ENCODE measurements around the gene EVA1A. TPM values are rescaled to one million over a fixed set of nuclear protein-coding genes. Genes with fewer than 3 reads are reported as not detected.
"Not testable (repeated sequence)": the region's sequence is repeated elsewhere in the genome, so short reads cannot be mapped to it uniquely, and the experiment has no call there.

Gene EVA1A
- total RNA-seq, 1 donor: not detected

DNA sequence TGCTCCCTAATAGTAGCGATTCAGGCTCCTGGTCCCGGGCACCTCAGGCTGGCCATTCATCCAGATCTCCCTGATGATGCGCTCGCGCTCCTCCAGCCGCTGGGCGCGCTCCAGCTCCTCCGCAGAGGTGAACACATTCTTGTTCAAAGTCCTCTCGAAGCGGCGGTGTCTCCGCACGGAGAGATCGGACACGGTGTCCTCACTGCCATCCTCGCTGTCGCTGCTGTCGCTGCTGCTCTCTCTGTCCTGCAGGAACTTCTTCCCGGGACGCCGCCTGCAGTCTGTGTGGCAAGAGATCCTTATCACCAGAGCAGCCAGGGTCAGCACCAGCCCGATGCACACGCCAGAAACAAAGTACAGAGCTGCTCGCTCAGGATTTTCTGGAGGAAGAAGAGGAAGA lies 67.5 kb downstream of the EVA1A start:
- DNase-seq (ENCODE audit: low read depth in 2 of 3, low spot score in 2 of 3): no peak

DNA sequence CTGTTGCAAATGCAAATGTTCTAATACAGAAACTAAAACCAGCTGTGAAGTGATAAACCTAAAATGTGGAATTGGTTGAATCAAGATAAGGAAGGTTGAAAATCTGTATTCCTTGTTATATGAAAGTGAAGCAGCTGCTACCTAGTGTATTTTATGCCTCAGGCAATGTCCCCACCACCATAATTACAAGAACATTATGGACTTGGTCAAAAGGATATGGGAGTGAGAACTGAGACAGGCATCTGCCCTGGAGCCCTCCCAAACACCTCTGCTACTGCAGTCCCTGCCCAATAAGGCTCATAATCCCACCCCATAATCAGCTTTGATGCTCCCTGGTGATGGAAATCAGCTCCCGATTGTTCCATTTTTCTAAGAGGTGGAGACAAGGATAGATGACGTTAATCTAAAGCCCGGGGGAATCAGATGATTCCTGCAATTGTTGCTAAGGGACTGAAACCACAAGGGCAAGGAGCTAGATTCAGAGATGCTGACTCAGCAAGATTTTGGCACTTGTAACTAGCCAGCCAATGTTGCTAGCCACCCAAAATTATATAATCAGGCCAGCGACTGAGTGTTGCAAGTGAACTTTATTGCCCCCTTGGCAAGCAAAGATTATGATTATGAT lies 69.5 kb downstream of the EVA1A start:
- DNase-seq (ENCODE audit: low read depth in 2 of 3, low spot score in 2 of 3): no peak

- DNase-seq (ENCODE audit: low read depth in 2 of 3, low spot score in 2 of 3): no peak
Measured at GRCh38 chr2:75489721-75490120, 71.0 kb downstream of the EVA1A start.

DNA sequence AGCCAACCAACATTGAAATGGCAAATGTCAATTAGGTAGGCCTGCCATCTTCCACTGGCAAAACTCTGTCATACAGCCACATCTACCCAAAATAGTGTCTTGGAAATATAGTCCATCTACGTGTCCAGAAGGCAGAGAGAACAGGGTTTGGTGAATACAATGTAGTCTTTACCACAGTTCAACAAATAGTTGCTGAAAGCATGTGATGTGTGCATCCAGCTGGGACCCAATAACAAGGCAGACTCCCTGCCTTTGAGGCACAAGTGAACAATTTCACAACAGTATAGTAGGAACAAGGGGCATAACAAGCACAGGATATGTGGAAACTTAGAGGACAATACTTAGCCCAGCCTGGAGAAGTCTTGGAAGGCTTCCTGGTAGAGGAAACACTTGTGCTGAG lies 72.6 kb downstream of the EVA1A start:
- no peak for DNase-seq (ENCODE audit: low read depth in 2 of 3, low spot score in 2 of 3)

DNA sequence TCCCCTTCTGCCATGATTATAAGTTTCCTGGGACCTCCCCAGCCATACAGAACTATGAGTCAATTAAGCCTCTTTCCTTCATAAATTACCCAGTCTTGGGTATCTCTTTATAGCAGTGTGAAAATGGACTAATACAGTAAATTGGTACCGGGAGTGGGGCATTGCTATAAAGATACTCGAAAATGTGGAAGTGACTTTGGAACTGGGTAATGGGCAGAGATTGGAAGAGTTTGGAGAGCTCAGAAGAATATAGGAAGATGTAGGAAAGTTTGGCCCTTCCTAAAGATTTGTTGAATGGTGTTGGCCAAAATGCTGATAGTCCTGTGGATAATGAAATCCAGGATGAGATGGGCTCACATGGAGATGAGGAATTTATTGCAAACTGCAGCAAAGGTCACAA lies 74.0 kb downstream of the EVA1A start:
- DNase-seq (ENCODE audit: low read depth in 2 of 3, low spot score in 2 of 3): not testable (repeated sequence)

GRCh38 chr2:75484840-75485239 lies 75.9 kb downstream of the EVA1A start:
- DNase-seq (ENCODE audit: low read depth in 2 of 3, low spot score in 2 of 3): no peak

- DNase-seq (ENCODE audit: low read depth in 2 of 3, low spot score in 2 of 3): no peak
Measured at GRCh38 chr2:75483878-75484277, 76.9 kb downstream of the EVA1A start.

GRCh38 chr2:75482398-75482797 lies 78.3 kb downstream of the EVA1A start:
- DNase-seq (ENCODE audit: low read depth in 2 of 3, low spot score in 2 of 3): no peak

- peak in 1 of 3 donors; percentile 4 for DNase-seq (ENCODE audit: low read depth in 2 of 3, low spot score in 2 of 3)
Measured at GRCh38 chr2:75480971-75481836, 79.5 kb downstream of the EVA1A start.

DNA sequence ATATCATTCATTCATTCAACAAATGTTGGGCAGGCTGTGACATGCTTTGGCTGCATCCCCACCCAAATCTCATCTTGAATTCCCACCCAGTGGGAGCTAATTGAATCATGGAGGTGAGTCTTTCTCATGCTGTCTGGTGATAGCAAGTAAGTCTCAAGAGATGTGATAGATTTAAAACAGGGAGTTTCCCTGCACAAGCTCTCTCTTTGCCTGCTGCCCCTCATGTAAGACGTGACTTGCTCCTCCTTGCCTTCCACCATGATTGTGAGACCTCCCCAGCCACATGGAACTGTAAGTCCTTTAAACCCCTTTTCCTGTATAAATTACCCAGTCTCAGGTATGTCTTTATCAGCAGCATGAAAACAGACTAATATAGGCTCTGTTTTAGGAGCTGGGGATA lies 83.0 kb downstream of the EVA1A start:
- DNase-seq (ENCODE audit: low read depth in 2 of 3, low spot score in 2 of 3): not testable (repeated sequence)

GRCh38 chr2:75476761-75477160 lies 84.0 kb downstream of the EVA1A start:
- no peak for DNase-seq (ENCODE audit: low read depth in 2 of 3, low spot score in 2 of 3)

- no peak for DNase-seq (ENCODE audit: low read depth in 2 of 3, low spot score in 2 of 3)
Measured at GRCh38 chr2:75475976-75476375, 84.8 kb downstream of the EVA1A start.

DNA sequence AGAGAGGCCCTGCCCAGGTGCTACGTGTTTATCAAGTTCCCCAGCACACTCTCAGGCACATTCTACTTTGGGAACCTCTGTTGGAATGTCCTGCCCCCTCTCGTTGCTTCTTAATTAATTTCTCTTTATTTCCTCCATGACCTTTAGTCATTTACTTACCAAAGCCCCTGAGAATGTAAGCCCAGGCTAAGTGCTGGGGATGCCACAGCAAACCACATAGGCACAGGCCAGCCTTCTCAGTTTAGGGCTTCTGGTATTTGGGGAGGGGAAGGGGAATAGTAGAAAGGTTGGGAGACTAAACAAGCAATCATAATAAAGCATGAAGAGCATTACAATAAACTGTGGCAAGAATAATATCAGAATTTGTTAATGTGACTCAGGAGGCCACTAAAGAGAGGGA lies 85.7 kb downstream of the EVA1A start:
- no peak for DNase-seq (ENCODE audit: low read depth in 2 of 3, low spot score in 2 of 3)

- no peak for DNase-seq (ENCODE audit: low read depth in 2 of 3, low spot score in 2 of 3)
Measured at GRCh38 chr2:75474115-75474514, 86.6 kb downstream of the EVA1A start.

- DNase-seq (ENCODE audit: low read depth in 2 of 3, low spot score in 2 of 3): peak in 2 of 3 donors; percentile 9 to 15
Measured at GRCh38 chr2:75466708-75467311, 93.9 kb downstream of the EVA1A start.

GRCh38 chr2:75465317-75465984 lies 95.3 kb downstream of the EVA1A start:
- DNase-seq (ENCODE audit: low read depth in 2 of 3, low spot score in 2 of 3): no peak

- peak in 1 of 3 donors; percentile 21 for DNase-seq (ENCODE audit: low read depth in 2 of 3, low spot score in 2 of 3)
Measured at GRCh38 chr2:75464348-75464946, 96.3 kb downstream of the EVA1A start.

DNA sequence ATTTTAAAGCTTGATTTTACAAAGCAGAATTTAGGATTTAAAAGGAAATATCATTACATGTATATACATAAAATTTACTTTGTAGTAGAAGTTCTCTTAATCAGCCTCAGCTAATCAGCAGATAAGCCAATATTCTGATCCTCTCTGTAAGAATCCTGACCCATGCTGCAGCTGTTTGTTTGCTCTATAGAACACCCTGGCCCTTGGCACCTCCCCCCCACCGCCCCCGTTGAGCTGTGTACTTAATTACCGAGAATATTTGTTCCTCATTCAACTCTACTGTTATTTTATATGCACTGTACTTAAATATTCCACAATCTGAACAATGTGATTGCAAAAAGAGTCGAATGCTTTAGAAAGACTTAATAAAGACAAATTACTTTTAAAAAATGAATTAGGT lies 98.0 kb downstream of the EVA1A start:
- no peak for DNase-seq (ENCODE audit: low read depth in 2 of 3, low spot score in 2 of 3)

- no peak for DNase-seq (ENCODE audit: low read depth in 2 of 3, low spot score in 2 of 3)
Measured at GRCh38 chr2:75462206-75462605, 98.5 kb downstream of the EVA1A start.

DNA sequence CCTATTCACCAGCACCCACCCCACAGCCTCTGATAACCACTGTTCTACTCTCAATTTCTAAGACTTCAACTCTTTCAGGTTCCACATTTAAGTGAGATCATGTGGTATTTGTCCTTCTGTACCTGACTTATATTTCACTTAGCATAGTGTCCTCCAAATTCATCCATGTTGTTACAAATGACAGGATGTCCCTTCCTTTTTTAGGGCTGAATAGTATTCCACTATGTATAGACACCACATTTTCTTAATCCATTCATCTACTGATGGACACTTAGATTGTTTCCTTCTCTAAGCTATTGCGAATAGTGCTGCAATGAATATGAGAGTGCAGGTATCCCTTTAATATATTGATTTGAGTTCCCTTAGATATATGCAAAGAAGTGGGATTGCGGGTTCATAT lies 100.1 kb downstream of the EVA1A start:
- no peak for DNase-seq (ENCODE audit: low read depth in 2 of 3, low spot score in 2 of 3)
